GM12878 (cell line): ENCODE results near the gene ZNF473. TPM values are rescaled to one million over a fixed set of nuclear protein-coding genes. Genes with fewer than 3 reads are reported as not detected.

Experiments used
- ATAC-seq: fragments of 200-7000 bp; cut with Tn5 transposase; 3 replicates; pipeline ENCODE4 v1.9.1; 2020; ENCODE audit warnings: mild to moderate bottlenecking, moderate library complexity
- BruUV-seq: library from RNA; stranded (reverse); fragments of 400-500 nt; replicated peaks from 2 replicates; lab custom pipeline; 2021; lab: Mats Ljungman, UMichigan
- CTCF ChIA-PET: fragments of 300-600 bp; sonication (Branson Sonifier 250); formaldehyde crosslinking; extraction: SDS; loops from one replicate; lab custom pipeline; 2021; ENCODE audit warnings: inconsistent platforms; lab: Yijun Ruan, JAX
- POLR2A ChIA-PET: fragments of 350-600 bp; formaldehyde crosslinking; extraction: SDS; loops from one replicate; lab custom pipeline; 2021; ENCODE audit warnings: inconsistent platforms; lab: Charles Lee
- RAD21 ChIA-PET: fragments of 300-600 bp; sonication (Branson Sonifier 250); formaldehyde crosslinking; loops from one replicate; lab custom pipeline; 2023; ENCODE audit warnings: antibody characterized with exemption; ENCODE audit not compliant: unreplicated experiment; lab: Charles Lee
- SMC1A ChIA-PET: fragments of 300-600 bp; sonication (Branson Sonifier 250); formaldehyde crosslinking; loops from one replicate; lab custom pipeline; 2023; ENCODE audit not compliant: unreplicated experiment, uncharacterized antibody; lab: Charles Lee
- DNase-seq: peaks from one replicate; pipeline ENCODE4 v3.0.0-alpha.2; 2011; ENCODE audit warnings: low read depth, low spot score
- FAIRE-seq: peaks from 3 replicates; lab custom pipeline; 2011; peaks lifted over from hg19 to GRCh38; lab: Jason Lieb, UNC
- H2AFZ ChIP-seq: 2 replicates; pipeline ENCODE4 v1.6.0; 2011; ENCODE audit warnings: low read depth, low read length, control low read depth; ENCODE audit not compliant: control insufficient read depth
- H3K27ac ChIP-seq: 2 replicates; pipeline ENCODE4 v1.5.1; 2011; ENCODE audit warnings: control low read depth; ENCODE audit not compliant: control insufficient read depth, insufficient read depth
- H3K27me3 ChIP-seq, 2 experiments: replicated peaks in 1 of 2; 2 replicates each; pipeline versions ENCODE4 v1.6.0 to v1.6.1; 2011; ENCODE audit warnings: low read length in 1 of 2; ENCODE audit not compliant: control insufficient read depth in 2 of 2, insufficient read depth in 2 of 2
- H3K36me3 ChIP-seq, 2 experiments: 2 replicates each; pipeline ENCODE4 v1.5.1; 2011; ENCODE audit warnings: low read length in 1 of 2; ENCODE audit not compliant: control insufficient read depth in 2 of 2, insufficient read depth in 2 of 2
- H3K4me1 ChIP-seq: 2 replicates; pipeline ENCODE4 v1.6.1; 2011; ENCODE audit warnings: mild to moderate bottlenecking, low read length, moderate library complexity, mixed read lengths; ENCODE audit not compliant: control insufficient read depth, insufficient read depth
- H3K4me2 ChIP-seq: 2 replicates; pipeline ENCODE4 v1.6.0; 2011; ENCODE audit warnings: control low read depth; ENCODE audit not compliant: control insufficient read depth, insufficient read depth
- H3K4me3 ChIP-seq: fragments of 200-600 bp; sonication (generic); 2 replicates; pipeline ENCODE4 v1.5.1; 2016
- H3K79me2 ChIP-seq: 2 replicates; pipeline ENCODE4 v1.6.0; 2011; ENCODE audit warnings: low read length; ENCODE audit not compliant: control insufficient read depth, insufficient read depth
- H3K9ac ChIP-seq: 2 replicates; pipeline ENCODE4 v1.8.0; 2011; ENCODE audit warnings: low read length, control low read depth, mixed read lengths; ENCODE audit not compliant: control insufficient read depth, insufficient read depth
- H3K9me3 ChIP-seq: replicated peaks from 3 replicates; pipeline ENCODE4 v1.5.1; 2011; ENCODE audit warnings: mild to moderate bottlenecking, low read length; ENCODE audit not compliant: control insufficient read depth, insufficient read depth
- H4K20me1 ChIP-seq: 2 replicates; pipeline ENCODE4 v1.6.0; 2011; ENCODE audit not compliant: control insufficient read depth, insufficient read depth
- BMI1 ChIP-seq: fragments of 450-650 bp; IDR thresholded peaks from 2 replicates; pipeline ENCODE4 v1.6.1; 2016; ENCODE audit warnings: mild to moderate bottlenecking, moderate library complexity, borderline replicate concordance
- CTCF ChIP-seq, 3 experiments: IDR thresholded peaks in 2 of 3; conservative IDR thresholded peaks in 1 of 3; 2 replicates each; pipeline ENCODE4 v1.5.1; 2011; ENCODE audit warnings: low read depth in 3 of 3, low read length in 3 of 3, mild to moderate bottlenecking in 3 of 3, control low read depth in 2 of 3, moderate library complexity in 2 of 3, inconsistent platforms in 1 of 3, mixed read lengths in 1 of 3; ENCODE audit not compliant: control insufficient read depth in 2 of 3, insufficient read depth in 1 of 3; ENCODE audit errors: extremely low read depth in 1 of 3
- LARP7 ChIP-seq: fragments of 450-650 bp; IDR thresholded peaks from 2 replicates; pipeline ENCODE4 v1.6.1; 2017; ENCODE audit warnings: mild to moderate bottlenecking
- WGBS: methylation state at CpG from one replicate; pipeline ENCODE4 v1.1.6; 2016; ENCODE audit warnings: low lambda C conversion rate; ENCODE audit not compliant: insufficient replicate concordance, insufficient coverage; ENCODE audit errors: missing lambda C conversion rate; 5-methylcytosine and 5-hydroxymethylcytosine counted together
- in situ Hi-C: fragments of 300-500 bp; cut with MboI; formaldehyde crosslinking; loops from 9 replicates; pipeline ENCODE4 v1.14.3; 2018; ENCODE audit warnings: mixed read lengths
- intact Hi-C: fragments of 100-400 bp; cut with micrococcal nuclease; formaldehyde crosslinking; loops from one replicate; pipeline ENCODE4 v1.14.2; 2022; ENCODE audit not compliant: unreplicated experiment
- polyA plus RNA-seq, 11 experiments: library from polyadenylated mRNA; depleted of rRNA in 4 of 11; unstranded in 6 of 11; stranded (reverse) in 5 of 11; fragments of >200 nt; fragmentation: Nextera tagmentation in 4 of 11; fragmentation: Illumina TruSeq in 1 of 11; extraction: Ambion mirVana in 4 of 11; extraction: Trizol in 1 of 11; gene quantifications; 1 replicate in 1 of 11; 2 replicates in 10 of 11; pipeline versions ENCODE4 v1.2.1 to v1.2.3, GENCODE V29; 2011 to 2016; ENCODE audit warnings: inconsistent platforms in 2 of 11, missing spikeins in 2 of 11, low read depth in 1 of 11
- total RNA-seq, 4 experiments: library from RNA; depleted of rRNA in 3 of 4; stranded (reverse); fragments of >200 nt in 3 of 4; fragmentation: Illumina TruSeq in 1 of 4; extraction: Trizol in 1 of 4; gene quantifications; 2 replicates each; pipeline versions ENCODE4 v1.2.1 to v1.2.3, GENCODE V29; 2013 to 2021
- TF ChIP-seq, protein P1 (sequence below): fragments of 450-650 bp; formaldehyde crosslinking; IDR thresholded peaks from 2 replicates; pipeline ENCODE4 v1.4.0; 2022; ENCODE audit warnings: mild to moderate bottlenecking, moderate library complexity

The ZNF473 gene
- total and polyA plus RNA-seq, 10 of the 15 experiments (the other 5 are each of a cell fraction or from before 2014, with no cell fraction given) = 2.3 to 14.9 (median 6.3) TPM

DNA sequence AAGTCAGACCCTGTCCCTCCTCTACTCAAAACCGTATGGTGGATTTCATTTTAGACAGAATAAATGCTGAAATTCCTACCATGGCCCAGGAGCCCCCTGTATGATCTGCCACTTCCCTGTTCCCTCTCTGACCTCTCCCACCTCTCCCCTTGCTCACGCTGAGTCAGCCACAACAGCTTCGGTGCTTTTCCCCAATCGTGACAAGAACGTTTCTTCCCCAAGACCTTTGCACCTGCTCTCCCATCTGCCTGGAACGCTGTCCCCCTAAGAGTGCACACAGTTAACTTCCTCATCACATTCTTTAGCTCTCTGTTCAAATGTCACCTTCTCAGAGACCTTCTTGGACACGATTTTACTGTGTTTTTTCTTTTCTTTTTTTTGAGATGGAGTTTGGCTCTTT lies 3.0 kb upstream of the ZNF473 start (continued):
- TF ChIP-seq, protein P1, sequence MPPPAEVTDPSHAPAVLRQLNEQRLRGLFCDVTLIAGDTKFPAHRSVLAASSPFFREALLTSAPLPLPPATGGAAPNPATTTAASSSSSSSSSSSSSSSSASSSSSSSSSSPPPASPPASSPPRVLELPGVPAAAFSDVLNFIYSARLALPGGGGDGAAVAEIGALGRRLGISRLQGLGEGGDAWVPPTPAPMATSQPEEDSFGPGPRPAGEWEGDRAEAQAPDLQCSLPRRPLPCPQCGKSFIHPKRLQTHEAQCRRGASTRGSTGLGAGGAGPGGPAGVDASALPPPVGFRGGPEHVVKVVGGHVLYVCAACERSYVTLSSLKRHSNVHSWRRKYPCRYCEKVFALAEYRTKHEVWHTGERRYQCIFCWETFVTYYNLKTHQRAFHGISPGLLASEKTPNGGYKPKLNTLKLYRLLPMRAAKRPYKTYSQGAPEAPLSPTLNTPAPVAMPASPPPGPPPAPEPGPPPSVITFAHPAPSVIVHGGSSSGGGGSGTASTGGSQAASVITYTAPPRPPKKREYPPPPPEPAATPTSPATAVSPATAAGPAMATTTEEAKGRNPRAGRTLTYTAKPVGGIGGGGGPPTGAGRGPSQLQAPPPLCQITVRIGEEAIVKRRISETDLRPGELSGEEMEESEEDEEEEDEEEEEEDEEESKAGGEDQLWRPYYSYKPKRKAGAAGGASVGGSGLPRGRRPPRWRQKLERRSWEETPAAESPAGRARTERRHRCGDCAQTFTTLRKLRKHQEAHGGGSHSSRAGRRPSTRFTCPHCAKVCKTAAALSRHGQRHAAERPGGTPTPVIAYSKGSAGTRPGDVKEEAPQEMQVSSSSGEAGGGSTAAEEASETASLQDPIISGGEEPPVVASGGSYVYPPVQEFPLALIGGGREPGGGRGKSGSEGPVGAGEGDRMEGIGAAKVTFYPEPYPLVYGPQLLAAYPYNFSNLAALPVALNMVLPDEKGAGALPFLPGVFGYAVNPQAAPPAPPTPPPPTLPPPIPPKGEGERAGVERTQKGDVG = no peak
- TF ChIP-seq, all 136 proteins: peak for 4

GRCh38 chr19:50024719-50025021 lies 1.1 kb upstream of the ZNF473 start:
- Histone ChIP-seq H3K36me3 (peaks cover 1 to 3% of the 10 kb centered on the region in 2 experiments; a peak in 3 of 4 replicates), H2AFZ (peak overlapping the region; percentile 80), H3K27me3 (no peaks in the 10 kb centered on the region), H3K9me3 (no peaks in the 10 kb centered on the region), H3K4me3 (peak overlapping the region; percentile 79), H3K4me1 (peaks cover 16% of the 10 kb centered on the region), H4K20me1 (no peaks in the 10 kb centered on the region), H3K79me2 (peaks cover 34% of the 10 kb centered on the region), H3K9ac (peak overlapping the region; percentile 83), H3K4me2 (peak overlapping the region; percentile 68), H3K27ac (peak overlapping the region; percentile 77)
- ATAC-seq (peak; percentile 5; the same call in 2 of the 3 replicates), DNase-seq (no peak), FAIRE-seq (no peak)
- ChIA-PET POLR2A (no interaction called here), RAD21 (no interaction called here), CTCF (no interaction called here), SMC1A (interaction anchor here (1.5 kb wide), 1 partner anchor 21 kb away, joined by 3 read pairs; no protein-coding TSS in a partner anchor)
- whole genome bisulfite sequencing = 1% methylated on average over 10 of the region's 10 CpGs
- in situ Hi-C loops (loop anchor here (10.0 kb wide), 1 partner anchor 1080 kb away; the partner anchor contains the start of gene CTU1), intact Hi-C loops (no loop called here)
- no peak for TF ChIP-seq LARP7
- peak; percentile 21; the same call in 1 of the 2 replicates for TF ChIP-seq BMI1
- no peak for TF ChIP-seq CTCF (IDR thresholded peaks at IDR 0.05 in 2 of 3, conservative IDR thresholded peaks at IDR 0.05 in 1 of 3; ENCODE audit: control insufficient read depth in 2 of 3, extremely low read depth in 1 of 3, insufficient read depth in 1 of 3, low read depth in 3 of 3, low read length in 3 of 3)
- TSS peak; percentile 88 for BruUV-seq
